Stimulated activated CD4-positive, alpha-beta T cell treated with anti-CD3 and anti-CD28 coated beads, Interleukin-4, amount 100 ng/mL, for 24 hours (primary cell): ENCODE results near the gene WIPF2.
A peak's percentile ranks its signal among the peaks of the same experiment; 100 is the strongest.

ENCODE experiments used
- DNase-seq: peaks from one replicate; pipeline ENCODE4 v3.0.0-alpha.2; 2020

WIPF2 gene

DNA sequence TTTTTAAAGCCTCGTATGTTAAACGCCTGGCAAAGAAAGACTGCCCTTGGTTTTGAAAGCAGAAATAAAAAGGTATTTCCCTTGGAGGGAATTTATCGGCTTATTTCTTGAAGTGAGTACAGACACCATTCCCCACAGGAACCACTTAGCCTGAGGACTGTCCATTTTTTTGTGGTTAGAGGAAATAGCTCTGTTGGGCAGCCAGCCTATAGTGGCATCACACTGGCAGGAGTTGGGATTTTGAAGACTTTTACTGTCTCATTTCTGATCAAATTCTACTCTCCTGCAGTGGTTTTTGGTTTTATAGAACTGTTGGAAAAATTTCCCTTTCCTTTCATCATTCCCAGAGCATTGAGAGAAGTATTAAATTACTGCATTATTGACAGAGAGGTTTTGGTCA, 34.5 kb downstream of the WIPF2 start:
- no peak for DNase-seq

DNA sequence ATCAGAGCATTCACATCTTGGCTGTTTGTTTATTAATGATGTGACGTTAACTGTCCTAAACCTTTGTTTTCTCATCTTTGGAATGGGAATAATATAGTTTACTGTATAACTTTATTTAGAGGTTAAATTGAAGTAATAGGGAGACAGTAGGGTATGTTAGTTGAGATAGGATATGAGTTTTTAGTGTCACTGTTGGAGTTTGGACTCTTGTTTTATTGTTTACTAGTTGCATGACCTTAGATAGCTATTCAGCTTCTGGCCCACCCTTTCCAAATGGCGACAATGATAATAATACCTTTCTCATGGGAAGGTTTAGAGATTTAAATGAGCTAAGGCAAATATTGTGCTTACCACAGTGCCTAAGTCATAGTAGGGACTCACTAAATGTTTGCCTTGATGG, 40.4 kb downstream of the WIPF2 start:
- no peak for DNase-seq

DNA sequence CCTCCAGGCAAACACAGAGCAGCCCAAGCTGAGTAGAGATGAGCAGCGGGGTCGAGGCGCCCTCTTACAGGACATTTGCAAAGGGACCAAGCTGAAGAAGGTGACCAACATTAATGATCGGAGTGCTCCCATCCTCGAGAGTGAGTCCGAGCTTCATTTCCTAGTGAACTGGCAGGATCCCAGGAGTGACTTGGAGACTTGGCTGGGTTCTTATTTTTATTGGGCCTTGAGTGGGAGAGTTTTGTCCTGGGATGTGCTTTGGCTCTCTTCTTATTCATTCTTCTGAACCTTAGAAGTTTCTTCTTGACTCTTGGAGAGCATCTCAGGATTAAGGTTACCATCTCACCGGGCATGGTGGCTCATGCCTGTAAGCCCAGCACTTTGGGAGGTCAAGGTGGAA, 41.4 kb downstream of the WIPF2 start:
- no peak for DNase-seq

DNA sequence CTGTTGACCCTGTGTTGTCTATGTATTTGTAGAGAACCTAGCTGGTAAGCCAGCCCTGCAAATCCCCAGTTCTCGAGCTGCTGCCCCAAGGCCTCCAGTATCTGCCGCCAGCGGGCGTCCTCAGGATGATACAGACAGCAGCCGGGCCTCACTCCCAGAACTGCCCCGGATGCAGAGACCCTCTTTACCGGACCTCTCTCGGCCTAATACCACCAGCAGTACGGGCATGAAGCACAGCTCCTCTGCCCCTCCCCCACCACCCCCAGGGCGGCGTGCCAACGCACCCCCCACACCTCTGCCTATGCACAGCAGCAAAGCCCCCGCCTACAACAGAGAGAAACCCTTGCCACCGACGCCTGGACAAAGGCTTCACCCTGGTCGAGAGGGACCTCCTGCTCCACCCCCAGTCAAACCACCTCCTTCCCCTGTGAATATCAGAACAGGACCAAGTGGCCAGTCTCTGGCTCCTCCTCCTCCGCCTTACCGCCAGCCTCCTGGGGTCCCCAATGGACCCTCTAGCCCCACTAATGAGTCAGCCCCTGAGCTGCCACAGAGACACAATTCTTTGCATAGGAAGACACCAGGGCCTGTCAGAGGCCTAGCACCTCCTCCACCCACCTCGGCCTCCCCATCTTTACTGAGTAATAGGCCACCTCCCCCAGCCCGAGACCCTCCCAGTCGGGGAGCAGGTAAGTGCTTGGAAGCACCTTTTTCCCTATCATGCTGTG, 45.5 kb downstream of the WIPF2 start:
- no peak for DNase-seq

DNA sequence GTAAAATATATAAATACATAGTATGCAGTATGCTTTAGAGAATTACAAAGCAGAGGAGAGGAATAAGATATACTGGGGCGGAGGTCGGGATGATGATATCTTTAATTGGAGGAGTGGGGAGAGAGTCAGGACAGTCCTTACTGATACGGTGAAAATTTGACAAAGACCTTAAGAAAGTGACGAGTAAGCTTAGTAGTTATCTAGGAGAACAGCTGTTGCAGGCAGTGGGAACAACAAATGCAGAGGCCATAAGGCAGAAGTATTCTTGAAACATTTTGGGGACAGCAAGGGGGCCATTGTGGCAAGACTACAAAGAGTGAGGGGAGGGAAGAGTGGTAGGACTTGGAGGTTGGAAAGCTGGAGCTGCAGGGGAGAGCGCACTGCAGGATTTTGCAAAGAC, 46.2 kb downstream of the WIPF2 start:
- no peak for DNase-seq

DNA sequence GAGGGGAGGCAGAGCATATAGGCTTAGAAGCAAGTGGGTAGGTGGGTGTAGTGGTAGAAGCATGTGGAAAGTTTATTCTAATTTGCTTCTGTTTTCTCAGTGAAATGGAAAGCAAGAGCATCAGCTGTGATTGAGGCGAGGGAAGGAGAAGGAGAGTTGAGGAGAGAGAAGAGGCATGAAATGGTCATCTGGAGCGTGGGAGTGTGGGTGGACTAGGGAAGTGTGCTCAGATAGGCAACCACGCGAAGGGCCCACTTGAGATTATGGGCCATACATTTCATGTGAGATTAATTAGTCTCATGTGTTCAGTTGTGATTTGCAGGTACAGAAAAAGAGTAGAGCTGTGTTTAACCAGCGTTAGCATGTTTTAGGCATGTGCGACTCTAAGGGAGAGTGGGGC, 47.8 kb downstream of the WIPF2 start:
- no peak for DNase-seq

DNA sequence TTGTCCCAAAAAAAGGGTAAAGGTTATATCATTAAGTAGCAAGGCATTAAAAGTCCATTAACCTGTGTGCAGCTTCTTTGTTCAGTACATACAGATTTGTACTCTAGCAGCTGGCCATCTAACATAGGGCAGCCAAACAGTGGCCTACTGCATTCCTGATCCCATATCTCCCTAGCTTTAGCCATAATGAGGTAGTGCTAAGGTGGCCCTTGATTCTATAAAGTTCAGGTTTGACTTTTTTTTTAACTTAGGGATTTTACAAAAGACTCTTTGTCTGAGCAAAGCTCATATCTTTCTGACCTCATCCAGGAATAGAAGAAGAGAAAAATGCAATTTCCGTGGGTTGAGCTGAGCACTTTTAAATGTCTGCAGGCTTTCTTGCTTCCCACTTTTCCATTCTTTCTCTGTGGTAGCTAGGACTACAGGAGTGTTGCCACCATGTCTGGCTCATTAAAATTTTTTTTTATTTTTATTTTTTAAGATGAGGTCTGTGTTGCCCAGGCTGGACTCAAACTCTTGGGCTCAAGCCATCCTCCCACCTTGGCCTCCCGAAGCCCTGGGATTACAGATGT, 49.1 kb downstream of the WIPF2 start:
- no peak for DNase-seq

DNA sequence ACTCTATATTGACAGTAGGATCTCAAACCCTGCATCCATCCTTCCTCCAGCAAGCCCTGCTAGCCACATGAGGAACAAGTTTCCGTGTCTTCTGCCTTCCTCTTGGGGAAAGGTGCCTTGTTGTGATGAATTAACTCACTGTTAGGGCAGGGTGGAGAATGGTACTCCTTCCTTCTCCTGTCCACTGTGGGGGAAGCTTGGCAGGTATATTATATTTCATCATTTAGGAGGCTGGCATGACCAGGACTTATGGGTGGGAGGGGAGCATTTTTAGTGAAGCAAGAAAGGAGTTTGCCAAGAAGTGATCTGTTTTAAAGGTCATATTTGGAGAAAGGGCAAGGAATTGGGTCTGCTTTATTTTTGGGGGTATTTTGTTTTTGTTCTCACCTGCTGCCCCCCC, 59.3 kb downstream of the WIPF2 start:
- DNase-seq = no peak

DNA sequence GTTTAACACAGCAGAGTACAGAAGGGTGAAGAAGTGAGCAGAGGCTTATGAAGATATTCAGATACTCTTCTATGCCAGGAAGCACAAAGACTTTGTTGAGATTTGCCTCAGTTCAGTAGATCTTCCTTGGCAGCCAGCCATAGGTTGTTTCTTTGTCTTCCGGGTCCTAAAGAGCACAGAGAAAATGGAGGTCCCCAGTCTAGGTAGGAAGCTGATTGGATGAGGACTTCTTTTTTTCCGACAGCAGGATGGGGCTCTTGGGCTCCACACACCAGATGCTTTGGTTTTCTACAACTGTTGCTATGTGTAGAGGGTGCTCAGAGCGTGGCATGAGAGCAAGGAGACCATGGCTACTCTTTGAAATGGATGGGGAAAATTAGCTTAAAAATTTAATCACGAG, 60.3 kb downstream of the WIPF2 start:
- no peak for DNase-seq

DNA sequence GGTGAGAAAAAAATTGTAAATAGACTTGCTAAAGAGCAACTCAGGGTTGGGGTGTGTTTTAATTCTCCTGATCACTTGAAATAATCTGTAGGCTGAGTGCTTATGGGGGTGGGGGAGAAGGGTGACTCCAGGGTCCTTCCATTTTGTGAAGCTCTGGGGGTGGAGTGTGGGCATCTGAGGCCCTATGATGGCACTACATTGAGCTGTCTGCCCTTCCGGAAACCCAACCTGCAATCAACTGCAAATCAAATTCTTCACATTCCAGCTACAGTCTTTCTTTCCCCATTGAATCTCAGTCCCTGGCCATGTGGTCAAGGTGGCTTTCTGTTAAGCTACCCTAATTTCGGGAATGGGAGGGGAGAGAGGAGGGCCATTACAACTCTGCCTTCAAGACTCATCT, 62.6 kb downstream of the WIPF2 start:
- no peak for DNase-seq

DNA sequence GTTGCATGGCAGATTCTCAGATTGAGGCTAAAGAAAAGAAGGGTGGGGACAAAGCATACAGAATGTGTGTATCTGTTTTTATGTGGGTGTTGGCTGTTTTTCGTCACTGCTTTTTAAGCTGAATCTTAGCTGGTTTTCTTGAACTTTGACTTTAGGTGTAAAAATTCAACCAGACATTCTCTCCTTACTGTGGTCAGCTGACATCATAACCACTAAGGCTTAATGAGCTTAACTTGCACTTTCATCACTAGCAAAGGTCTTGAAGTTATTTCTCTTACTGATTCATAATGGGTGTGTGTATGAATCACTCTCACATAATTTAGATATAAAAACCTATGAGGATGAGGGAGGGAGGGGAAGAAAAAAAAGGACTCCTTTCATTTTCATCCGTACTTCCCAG, 64.6 kb downstream of the WIPF2 start:
- DNase-seq = peak; percentile 30

DNA sequence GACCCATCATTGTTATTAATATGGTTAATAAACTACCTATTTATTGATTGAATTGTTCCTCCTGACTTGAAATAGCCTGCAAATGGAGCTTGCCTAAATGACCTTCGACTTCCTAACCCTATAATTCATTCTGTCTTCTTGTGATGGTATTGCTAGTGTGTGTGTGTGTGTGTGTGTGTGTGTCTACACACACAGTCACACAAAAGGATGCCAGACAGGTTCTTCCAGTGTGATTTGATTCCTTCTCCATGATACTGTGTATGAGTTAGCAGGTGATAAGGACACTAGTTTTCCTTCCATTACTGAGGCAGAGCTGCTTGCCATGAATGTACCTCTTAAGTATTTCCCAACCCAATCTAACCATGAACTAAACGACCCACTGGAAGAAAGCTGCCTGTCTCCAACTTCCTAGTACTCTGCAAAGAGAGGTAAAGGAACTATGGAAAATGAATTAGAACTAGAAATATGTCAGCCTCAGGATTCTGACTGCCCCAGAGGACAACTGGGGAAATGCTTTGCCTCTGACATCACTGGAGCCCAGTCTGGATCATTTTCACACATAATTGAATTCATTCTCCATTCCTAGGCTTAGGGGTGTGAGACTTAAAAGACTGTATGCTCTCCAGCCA, 65.1 kb downstream of the WIPF2 start:
- DNase-seq = no peak

DNA sequence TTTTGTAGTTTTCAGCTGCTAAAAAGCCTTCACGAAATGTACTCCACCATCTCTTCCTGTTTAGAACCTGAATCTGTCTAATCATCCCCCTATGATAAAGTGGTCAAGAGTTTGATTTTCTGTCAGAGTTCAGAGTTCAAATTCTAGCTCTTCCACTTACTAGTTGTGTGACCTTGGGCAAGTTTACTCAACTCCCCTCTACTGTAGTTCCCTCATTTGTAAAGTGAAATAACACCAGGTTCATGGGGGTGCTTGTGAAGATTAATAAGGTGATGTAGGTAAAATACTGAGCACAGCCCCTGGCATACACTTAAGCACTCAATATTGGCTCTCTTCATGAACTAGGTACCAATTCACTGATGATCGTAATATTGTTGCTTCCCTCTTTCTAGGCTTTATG, 67.4 kb downstream of the WIPF2 start:
- no peak for DNase-seq

DNA sequence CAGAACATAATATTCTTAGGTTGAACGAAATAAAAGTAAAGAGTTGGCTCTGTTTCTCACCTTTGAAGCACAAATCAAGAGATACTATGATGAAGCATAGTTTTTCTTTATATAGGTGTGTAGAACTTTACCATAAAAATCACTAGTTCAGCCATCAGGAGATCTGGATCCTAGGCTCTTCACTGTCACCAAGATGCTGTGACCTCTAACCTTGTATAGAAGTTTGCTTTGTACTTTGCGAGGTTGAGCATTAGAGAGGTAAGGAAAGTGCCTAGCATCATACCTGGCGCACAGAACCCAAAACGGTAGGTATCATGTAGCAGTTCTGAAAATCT, 68.0 kb downstream of the WIPF2 start:
- DNase-seq = no peak

DNA sequence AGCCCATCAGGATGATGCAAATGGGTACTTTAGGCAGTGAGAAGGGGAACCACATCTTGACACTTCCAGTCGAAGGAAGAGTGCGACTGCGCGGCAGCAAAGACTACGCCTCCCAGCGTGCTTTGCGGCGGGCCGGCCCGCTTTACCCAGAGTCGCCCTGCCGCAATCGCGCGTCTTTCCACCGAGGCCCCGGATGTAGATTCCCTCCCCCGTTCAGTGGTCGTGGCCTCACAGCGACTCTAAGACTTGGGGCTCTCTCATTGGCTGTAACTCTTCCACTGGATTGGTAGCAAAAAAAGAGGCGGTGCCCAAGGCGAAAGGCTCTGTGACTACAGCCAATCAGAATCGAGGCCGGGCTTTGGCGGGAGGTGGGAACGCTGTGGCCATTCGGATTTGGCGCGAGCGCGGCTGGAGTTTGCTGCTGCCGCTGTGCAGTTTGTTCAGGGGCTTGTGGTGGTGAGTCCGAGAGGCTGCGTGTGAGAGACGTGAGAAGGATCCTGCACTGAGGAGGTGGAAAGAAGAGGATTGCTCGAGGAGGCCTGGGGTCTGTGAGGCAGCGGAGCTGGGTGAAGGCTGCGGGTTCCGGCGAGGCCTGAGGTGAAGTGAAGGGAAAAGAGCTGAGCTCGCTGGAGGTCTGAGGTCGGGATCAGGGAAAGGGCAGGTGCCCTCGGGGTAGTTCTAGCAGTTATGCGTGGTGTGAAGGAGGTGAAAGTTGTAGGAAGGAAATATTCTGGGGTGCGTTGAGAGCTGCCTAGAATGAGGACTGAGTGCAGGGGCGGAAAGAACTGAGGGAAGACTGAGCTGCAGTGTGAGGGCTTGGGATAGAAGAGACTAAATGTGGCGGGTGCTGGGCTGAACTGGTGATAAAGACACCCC, 68.6 kb downstream of the WIPF2 start, which contains the start of gene CDC6:
TSS of gene CDC6 (plus strand) at position 386 of the 876 bp plus-strand sequence. CDS start 1,542 bp downstream, outside the sequence.
- peak; percentile 99 for DNase-seq

DNA sequence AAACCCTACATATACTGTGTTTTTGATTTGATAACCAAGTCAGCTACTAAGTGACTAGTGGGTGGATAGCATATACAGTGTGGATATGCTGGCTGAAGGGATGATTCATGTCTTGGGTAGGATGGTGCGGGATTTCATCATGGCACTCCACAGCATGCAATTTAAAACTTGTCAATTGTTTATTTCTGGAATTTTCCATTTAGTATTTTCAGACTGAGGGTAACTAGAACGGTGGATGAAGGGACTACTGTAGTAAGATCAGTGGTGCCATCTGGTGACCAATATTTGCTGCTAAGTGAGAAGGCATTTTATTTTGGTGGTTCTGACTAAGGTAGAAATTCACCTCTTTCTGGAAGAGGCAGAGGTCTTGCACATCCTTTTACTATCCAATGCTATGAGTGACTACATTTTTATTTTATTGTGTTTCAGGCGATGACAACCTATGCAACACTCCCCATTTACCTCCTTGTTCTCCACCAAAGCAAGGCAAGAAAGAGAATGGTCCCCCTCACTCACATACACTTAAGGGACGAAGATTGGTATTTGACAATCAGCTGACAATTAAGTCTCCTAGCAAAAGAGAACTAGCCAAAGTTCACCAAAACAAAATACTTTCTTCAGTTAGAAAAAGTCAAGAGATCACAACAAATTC, 71.7 kb downstream of the WIPF2 start:
- peak; percentile 56 for DNase-seq

DNA sequence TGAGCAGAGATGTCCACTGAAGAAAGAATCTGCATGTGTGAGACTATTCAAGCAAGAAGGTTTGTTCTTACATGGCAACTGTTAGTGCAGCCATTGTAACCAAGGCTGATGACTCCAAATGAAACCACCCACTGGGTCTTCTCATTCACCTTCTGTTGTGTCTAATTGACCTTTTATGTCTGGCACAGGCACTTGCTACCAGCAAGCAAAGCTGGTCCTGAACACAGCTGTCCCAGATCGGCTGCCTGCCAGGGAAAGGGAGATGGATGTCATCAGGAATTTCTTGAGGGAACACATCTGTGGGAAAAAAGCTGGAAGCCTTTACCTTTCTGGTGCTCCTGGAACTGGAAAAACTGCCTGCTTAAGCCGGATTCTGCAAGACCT, 72.2 kb downstream of the WIPF2 start:
- no peak for DNase-seq

DNA sequence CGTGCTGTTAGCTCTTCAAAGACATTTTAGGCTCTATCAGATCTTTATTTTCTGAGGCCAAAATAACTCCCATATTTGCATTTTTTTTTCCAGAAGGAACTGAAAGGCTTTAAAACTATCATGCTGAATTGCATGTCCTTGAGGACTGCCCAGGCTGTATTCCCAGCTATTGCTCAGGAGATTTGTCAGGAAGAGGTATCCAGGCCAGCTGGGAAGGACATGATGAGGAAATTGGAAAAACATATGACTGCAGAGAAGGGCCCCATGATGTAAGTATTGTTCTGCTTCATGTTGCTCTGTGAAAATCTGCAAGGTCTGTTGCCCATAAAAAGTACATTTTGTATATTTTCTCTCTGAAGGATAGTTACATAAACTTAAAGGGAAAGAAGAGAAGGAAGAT, 74.3 kb downstream of the WIPF2 start:
- DNase-seq = no peak

DNA sequence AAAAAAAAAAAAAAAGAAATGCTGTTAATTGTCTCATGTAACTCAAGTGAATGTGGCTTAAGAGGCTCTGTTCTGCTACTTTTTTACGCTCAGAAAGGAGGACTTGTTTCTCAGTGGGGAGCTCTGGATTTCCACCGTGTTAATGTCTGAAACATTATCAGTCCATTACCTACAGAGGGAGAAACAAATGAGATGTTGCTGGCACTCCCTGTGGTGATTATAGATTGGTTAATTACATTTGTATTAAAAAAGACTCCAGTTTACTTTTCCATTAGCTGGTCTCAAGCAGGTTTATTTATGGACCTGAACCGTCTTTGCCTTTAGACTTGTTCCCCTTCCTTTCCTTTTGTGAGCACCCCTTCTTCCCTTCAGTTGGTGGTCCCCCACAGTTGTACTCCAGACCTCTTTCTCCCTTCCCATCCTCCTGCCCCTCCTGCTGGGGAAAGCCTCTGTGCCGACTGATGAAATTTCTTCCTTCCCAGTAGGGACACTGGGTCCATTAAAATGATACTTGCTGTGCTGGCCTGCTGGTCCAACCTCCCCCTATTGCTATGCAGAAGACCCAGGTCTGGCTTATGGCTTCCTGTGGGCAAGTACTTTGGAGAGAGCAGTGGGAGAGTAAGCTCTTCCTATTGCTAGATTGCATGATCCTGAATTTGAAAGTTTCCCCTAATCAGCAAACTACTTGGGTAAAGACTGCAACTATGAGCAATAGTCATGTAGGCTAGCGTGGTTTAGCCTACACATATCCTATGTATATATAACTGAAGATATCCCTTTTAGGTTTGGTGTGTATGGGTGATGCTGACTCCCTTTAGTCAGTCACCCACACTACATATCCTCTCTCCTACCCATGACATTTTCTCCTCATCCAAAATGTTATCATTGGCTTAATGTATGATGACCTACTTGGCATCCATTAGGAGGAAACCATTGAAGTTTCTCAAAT, 76.7 kb downstream of the WIPF2 start:
- no peak for DNase-seq

DNA sequence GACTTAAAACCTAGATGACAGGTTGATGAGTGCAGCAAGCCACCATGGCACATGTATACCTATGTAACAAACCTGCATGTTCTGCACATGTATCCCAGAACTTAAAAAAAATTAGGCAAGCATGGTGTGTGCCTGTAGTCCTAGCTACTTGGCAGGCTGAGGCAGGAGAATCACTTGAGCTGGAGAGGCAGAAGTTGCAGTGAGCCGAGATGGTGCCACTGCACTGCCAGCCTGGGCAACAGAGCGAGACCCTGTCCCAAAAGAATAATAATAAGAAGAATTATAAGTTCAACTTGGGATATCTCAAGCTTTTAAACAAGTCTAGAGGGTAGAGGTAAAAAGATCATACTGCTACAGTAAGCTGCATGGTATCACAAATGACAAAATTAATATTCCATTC, 78.4 kb downstream of the WIPF2 start:
- DNase-seq = no peak

DNA sequence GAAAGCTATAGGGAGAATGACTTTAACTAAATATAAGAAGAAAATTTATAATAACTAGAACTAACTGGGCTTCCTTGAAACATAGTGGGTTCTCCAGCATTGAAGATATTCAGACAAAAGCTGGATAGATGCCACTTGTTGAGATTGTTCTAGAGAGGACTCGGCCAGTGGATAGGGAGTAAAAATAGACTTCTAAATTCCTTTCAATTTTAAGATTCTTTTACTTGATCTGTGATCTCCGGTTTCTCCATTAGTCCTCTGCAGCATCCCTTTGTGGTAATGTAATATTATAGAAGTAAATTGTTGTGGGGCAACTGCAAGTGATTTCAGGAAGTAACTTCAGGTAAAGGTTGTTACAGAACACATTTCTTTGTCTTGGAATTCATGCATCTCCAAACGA, 79.6 kb downstream of the WIPF2 start:
- DNase-seq = no peak
